ENCODE results near the gene RING1. TPM values are rescaled to one million over a fixed set of nuclear protein-coding genes. Genes with fewer than 3 reads are reported as not detected.

The RING1 gene
- total RNA-seq, 1 experiment from 2014 or later: 31.0 TPM

- H3K27ac ChIP-seq (ENCODE audit: insufficient read length, low read depth, low read length): no peak overlapping the region
- H2BK15ac ChIP-seq (ENCODE audit: low read depth, low read length): no peak overlapping the region
- H3K9me3 Mint-ChIP-seq: no peaks in the 10 kb centered on the region; a peak in 1 of 5 replicates
- peaks cover 5% of the 10 kb centered on the region in 2 experiments for H3K4me1 Mint-ChIP-seq
- no peak overlapping the region for H2AK5ac ChIP-seq (ENCODE audit: insufficient read length, low read length)
- no peak overlapping the region for H3K56ac ChIP-seq (ENCODE audit: insufficient read length, low read depth, low read length)
- no peaks in the 10 kb centered on the region for H3K79me1 ChIP-seq (ENCODE audit: insufficient read depth, low read depth, low read length, poor library complexity, severe bottlenecking)
- no peak overlapping the region for H3K18ac ChIP-seq (ENCODE audit: insufficient read length, low read depth, low read length)
- no peak overlapping the region for H2BK20ac ChIP-seq (ENCODE audit: low read depth, low read length, poor library complexity, severe bottlenecking)
- H3K9me3 ChIP-seq (ENCODE audit: control insufficient read depth, low read depth, low read length): no peaks in the 10 kb centered on the region
- H3K4me2 ChIP-seq (ENCODE audit: insufficient read depth, insufficient read length, low read length): no peak overlapping the region
- H3K23ac ChIP-seq (ENCODE audit: insufficient read length, low read depth, low read length): no peak overlapping the region
- H4K8ac ChIP-seq (replicated peaks; ENCODE audit: insufficient read length, low read depth, low read length): no peak overlapping the region
- H4K20me1 ChIP-seq (ENCODE audit: control insufficient read depth, insufficient read depth, insufficient read length): no peaks in the 10 kb centered on the region
- no peak overlapping the region for H2BK120ac ChIP-seq (ENCODE audit: low read depth, low read length, poor library complexity, severe bottlenecking)
- no peak overlapping the region for H3K27ac Mint-ChIP-seq
- no peak overlapping the region; a peak in 1 of 5 replicates for H3K4me3 Mint-ChIP-seq
- no peaks in the 10 kb centered on the region; the same call in 1 of the 2 replicates for H3K4me1 ChIP-seq (ENCODE audit: insufficient read depth, low read length)
- no peak overlapping the region for H3K14ac ChIP-seq (ENCODE audit: insufficient read depth, low read length)
- no peak for DNase-seq
- peaks cover 6% of the 10 kb centered on the region for H3K23me2 ChIP-seq (ENCODE audit: insufficient read length, low read depth, low read length, poor library complexity, severe bottlenecking)
- no peak overlapping the region for H4K5ac ChIP-seq (ENCODE audit: insufficient read length, low read depth, low read length)
- H2BK5ac ChIP-seq (ENCODE audit: insufficient read length, low read length): no peak overlapping the region
- no peak overlapping the region for H2AFZ ChIP-seq (ENCODE audit: low read length)
- TF ChIP-seq CTCF (conservative IDR thresholded peaks at IDR 0.05): no peak
- no peaks in the 10 kb centered on the region; the same call in 1 of the 2 replicates for H3K27me3 ChIP-seq (ENCODE audit: insufficient read depth, low read length)
- no peak overlapping the region for H3K9ac ChIP-seq (ENCODE audit: extremely low read depth, insufficient read length, low read length)
- no peak overlapping the region for H3T11ph ChIP-seq (ENCODE audit: low read length)
- H3K36me3 Mint-ChIP-seq (ENCODE audit: insufficient read depth in 1 of 3, low read depth in 3 of 3): no peaks in the 10 kb centered on the region
- H4K91ac ChIP-seq (ENCODE audit: insufficient read length, low read depth, low read length): no peak overlapping the region
- H3K79me2 ChIP-seq (ENCODE audit: insufficient read depth, low read length): no peaks in the 10 kb centered on the region
- H2BK12ac ChIP-seq (ENCODE audit: insufficient read length, low read depth, low read length): no peak overlapping the region
- WGBS (ENCODE audit: extremely low coverage, insufficient read length, low lambda C conversion rate): no CpG with 5 or more reads among the region's 1 CpG
- H3K4ac ChIP-seq (ENCODE audit: low read depth, low read length): no peak overlapping the region
- peaks cover 85% of the 10 kb centered on the region for H3K27me3 Mint-ChIP-seq (ENCODE audit: low read depth)
Measured at GRCh38 chr6:33243476-33243875, 35.2 kb downstream of the RING1 start.
